PFSK-1 (cell line): ENCODE results near the gene RYK.

Source experiments
- FOXP2 ChIP-seq: optimal IDR thresholded peaks from 2 replicates; pipeline ENCODE3; 2011; ENCODE audit warnings: borderline replicate concordance, control low read depth, inconsistent platforms; ENCODE audit not compliant: insufficient read depth; ENCODE audit errors: extremely low read length, extremely low read depth
- POLR2AphosphoS5 ChIP-seq: IDR thresholded peaks from 2 replicates; pipeline ENCODE4 v1.6.1; 2012; ENCODE audit warnings: low read depth, mild to moderate bottlenecking, control low read depth, low read length, moderate library complexity
- REST ChIP-seq, 2 experiments: IDR thresholded peaks; 2 replicates each; pipeline versions ENCODE4 v1.6.1 to v1.8.0; 2011 to 2012; ENCODE audit warnings: low read depth in 2 of 2, low read length in 2 of 2, control low read depth in 1 of 2, inconsistent platforms in 1 of 2, mild to moderate bottlenecking in 1 of 2, moderate library complexity in 1 of 2; ENCODE audit not compliant: insufficient read depth in 1 of 2
- SIN3A ChIP-seq: IDR thresholded peaks from 2 replicates; pipeline ENCODE4 v1.6.1; 2012; ENCODE audit warnings: mild to moderate bottlenecking, low read length, moderate library complexity, borderline replicate concordance; ENCODE audit not compliant: insufficient read depth
- TAF1 ChIP-seq: IDR thresholded peaks from 2 replicates; pipeline ENCODE4 v1.6.1; 2012; ENCODE audit warnings: low read length, control low read depth, borderline replicate concordance; ENCODE audit not compliant: insufficient read depth

The RYK gene

DNA sequence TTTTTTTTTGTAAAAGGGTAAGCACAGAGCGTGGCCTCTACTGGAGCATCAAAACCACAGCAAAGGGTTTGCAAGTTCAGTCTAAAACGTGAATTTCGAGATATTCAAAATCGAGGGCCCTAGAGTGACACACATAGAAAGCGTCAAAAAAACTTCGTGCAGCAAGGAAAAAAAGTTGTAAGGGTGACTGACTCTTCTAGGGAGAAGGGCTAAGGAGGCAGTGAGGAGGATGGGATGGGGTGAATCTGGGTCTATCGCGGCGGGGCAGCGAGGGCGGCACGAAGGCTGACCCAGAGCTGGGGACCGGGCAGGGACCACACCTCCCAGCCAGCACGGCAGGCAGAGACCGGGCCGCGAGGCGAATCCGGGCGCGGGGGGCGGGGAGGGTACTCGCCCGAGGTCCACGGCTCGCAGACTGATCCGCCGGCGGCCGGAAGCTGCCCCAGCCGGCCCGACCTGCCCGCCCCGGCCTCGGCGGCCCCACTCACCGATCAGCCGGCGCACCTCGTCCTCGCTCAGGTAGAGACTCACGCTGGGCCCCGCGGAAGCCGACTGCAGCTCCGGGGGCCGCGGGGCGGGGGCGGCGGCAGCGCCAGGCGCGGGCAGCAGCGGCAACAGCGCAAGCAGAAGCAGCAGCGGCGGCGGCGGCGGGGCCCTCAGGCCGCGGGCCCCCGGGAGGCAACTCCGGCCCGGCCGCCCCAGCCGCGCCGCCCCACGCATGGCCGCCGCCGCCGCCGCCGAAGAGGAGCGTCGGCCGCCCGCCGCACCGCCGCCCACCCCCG lies 533 bp downstream of the RYK start:
- TF ChIP-seq REST (IDR thresholded peaks at IDR 0.05; ENCODE audit: insufficient read depth in 1 of 2, low read depth in 2 of 2, low read length in 2 of 2) = no peak
- no peak for TF ChIP-seq TAF1
- no peak for TF ChIP-seq POLR2AphosphoS5
- no peak for TF ChIP-seq SIN3A
- no peak for TF ChIP-seq FOXP2

- TF ChIP-seq REST (IDR thresholded peaks at IDR 0.05; ENCODE audit: insufficient read depth in 1 of 2, low read depth in 2 of 2, low read length in 2 of 2) (no peak), POLR2AphosphoS5 (no peak), SIN3A (no peak), TAF1 (no peak), FOXP2 (no peak)
Measured at GRCh38 chr3:134249296-134249841, 1.3 kb downstream of the RYK start.

DNA sequence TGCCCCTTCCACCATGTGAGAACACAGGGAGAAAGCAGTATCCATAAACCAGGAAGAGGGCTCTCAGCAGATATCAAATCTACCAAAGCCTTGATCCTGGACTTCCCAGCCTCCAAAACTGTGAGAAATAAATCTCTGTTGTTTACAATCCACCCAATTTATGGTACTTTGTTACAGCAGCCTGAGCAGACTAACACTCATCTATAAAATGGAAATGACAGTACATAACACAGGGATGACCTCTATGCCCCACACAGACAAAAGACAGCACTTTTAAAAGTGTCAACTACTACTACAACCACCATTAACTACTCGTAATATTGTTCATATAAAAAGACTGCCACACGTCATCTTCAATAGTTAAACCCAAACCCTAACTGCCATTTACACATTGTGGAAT lies 5.7 kb downstream of the RYK start:
- TF ChIP-seq SIN3A (no peak), TAF1 (no peak), POLR2AphosphoS5 (no peak), FOXP2 (no peak), REST (IDR thresholded peaks at IDR 0.05; ENCODE audit: insufficient read depth in 1 of 2, low read depth in 2 of 2, low read length in 2 of 2) (no peak)

- TF ChIP-seq FOXP2 (no peak), SIN3A (peak; percentile 44; the same call in 1 of the 2 replicates)
Measured at GRCh38 chr3:134242649-134243617, 7.7 kb downstream of the RYK start.

DNA sequence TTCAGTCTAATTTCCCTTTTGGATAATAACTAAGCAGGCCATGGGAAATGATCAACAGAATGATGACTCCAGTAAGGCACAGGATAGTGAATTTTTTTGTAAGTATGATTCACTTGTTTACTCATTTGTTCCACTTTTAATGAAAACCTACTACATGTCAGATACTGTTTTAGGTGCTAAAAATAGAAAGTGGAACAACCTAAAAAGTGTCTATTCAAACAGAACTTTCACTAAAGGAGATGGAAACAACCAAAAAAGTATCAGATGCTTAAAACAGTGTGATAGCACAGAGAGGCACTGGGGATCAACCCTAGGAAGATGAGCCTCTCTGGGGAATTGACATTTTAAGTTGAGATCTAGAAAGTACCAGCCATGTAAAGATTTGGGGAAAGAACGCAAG lies 11.1 kb downstream of the RYK start:
- no peak for TF ChIP-seq POLR2AphosphoS5
